Neural cell (in vitro differentiated cells): Measurements from ENCODE around the gene PTPRF. TPM values are rescaled to one million over a fixed set of nuclear protein-coding genes. Genes with fewer than 3 reads are reported as not detected.

Experiments
- H2AFZ ChIP-seq: fragments of 200-600, 300-800 bp; sonication (generic), shearing (Covaris generic); 2 replicates; pipeline ENCODE4 v1.6.0; 2014; ENCODE audit warnings: low read depth, mild to moderate bottlenecking, antibody characterized with exemption, low read length, moderate library complexity
- H3F3A ChIP-seq: fragments of 200-600 bp; shearing (Covaris generic); 2 replicates; pipeline ENCODE4 v1.6.1; 2016; ENCODE audit warnings: mild to moderate bottlenecking, moderate library complexity, mixed read lengths, antibody characterized with exemption, low read length; ENCODE audit not compliant: insufficient read depth, poor library complexity, severe bottlenecking
- H3K27ac ChIP-seq: fragments of 200-600, 300-800 bp; sonication (generic), shearing (Covaris generic); 2 replicates; pipeline ENCODE4 v1.5.1; 2014; ENCODE audit warnings: mild to moderate bottlenecking, low read length, moderate library complexity
- H3K27me3 ChIP-seq: fragments of 300-800, 200-600 bp; sonication (generic), shearing (Covaris generic); 2 replicates; pipeline ENCODE4 v1.6.0; 2014; ENCODE audit warnings: mild to moderate bottlenecking, low read depth, low read length, moderate library complexity; ENCODE audit not compliant: insufficient read depth
- H3K36me3 ChIP-seq: fragments of 300-800, 200-600 bp; sonication (generic), shearing (Covaris generic); 2 replicates; pipeline ENCODE4 v1.5.1; 2014; ENCODE audit warnings: mild to moderate bottlenecking, antibody characterized with exemption, low read length, moderate library complexity; ENCODE audit not compliant: insufficient read depth
- H3K4me2 ChIP-seq: fragments of 300-800, 200-600 bp; sonication (generic), shearing (Covaris generic); 2 replicates; pipeline ENCODE4 v1.6.0; 2014; ENCODE audit warnings: mild to moderate bottlenecking, low read length
- H3K4me3 ChIP-seq: fragments of 300-800, 200-600 bp; sonication (generic), shearing (Covaris generic); 2 replicates; pipeline ENCODE4 v1.5.1; 2014; ENCODE audit warnings: mild to moderate bottlenecking, low read length, moderate library complexity
- H3K79me2 ChIP-seq: fragments of 200-600 bp; shearing (Covaris generic); replicated peaks from 2 replicates; pipeline ENCODE4 v1.6.0; 2014; ENCODE audit warnings: mild to moderate bottlenecking, low read length, moderate library complexity; ENCODE audit not compliant: insufficient read depth
- H3K9ac ChIP-seq: fragments of 300-800, 200-600 bp; sonication (generic), shearing (Covaris generic); 2 replicates; pipeline ENCODE4 v1.6.1; 2016; ENCODE audit warnings: mild to moderate bottlenecking, low read length, mixed read lengths
- H3K9me2 ChIP-seq: fragments of 200-600 bp; shearing (Covaris generic); 2 replicates; pipeline ENCODE4 v1.6.1; 2016; ENCODE audit warnings: mild to moderate bottlenecking, low read length, mixed read lengths; ENCODE audit not compliant: insufficient read depth
- H3K9me3 ChIP-seq: fragments of 200-600, 300-800 bp; sonication (generic), shearing (Covaris generic); 2 replicates; pipeline ENCODE4 v1.6.1; 2016; ENCODE audit warnings: mild to moderate bottlenecking, mixed run types, low read length, moderate library complexity, mixed read lengths
- H4K20me1 ChIP-seq: fragments of 200-600 bp; shearing (Covaris generic); 2 replicates; pipeline ENCODE4 v1.6.1; 2016; ENCODE audit warnings: mild to moderate bottlenecking, mixed run types; ENCODE audit not compliant: insufficient read depth
- EP300 ChIP-seq: fragments of 450-650 bp; conservative IDR thresholded peaks from 2 replicates; pipeline ENCODE4 v1.6.1; 2014; ENCODE audit warnings: antibody characterized with exemption, mild to moderate bottlenecking, moderate library complexity; ENCODE audit not compliant: poor library complexity, severe bottlenecking
- EZH2 ChIP-seq: fragments of 200-600, 300-800 bp; shearing (Covaris generic), sonication (generic); IDR thresholded peaks from 2 replicates; pipeline ENCODE4 v1.6.1; 2014; ENCODE audit warnings: antibody characterized with exemption, low read length, borderline replicate concordance, mild to moderate bottlenecking; ENCODE audit not compliant: insufficient read depth, poor library complexity, severe bottlenecking
- MXI1 ChIP-seq: fragments of 450-650 bp; conservative IDR thresholded peaks from 2 replicates; pipeline ENCODE4 v1.6.1; 2014; ENCODE audit warnings: antibody characterized with exemption, mild to moderate bottlenecking; ENCODE audit not compliant: poor library complexity, severe bottlenecking
- POLR2AphosphoS5 ChIP-seq: IDR thresholded peaks from 2 replicates; pipeline ENCODE4 v1.6.1; 2012
- RAD21 ChIP-seq: fragments of 450-650 bp; conservative IDR thresholded peaks from 2 replicates; pipeline ENCODE4 v1.6.1; 2014; ENCODE audit warnings: antibody characterized with exemption, mild to moderate bottlenecking, moderate library complexity
- SMC3 ChIP-seq: fragments of 450-650 bp; conservative IDR thresholded peaks from 2 replicates; pipeline ENCODE4 v1.6.1; 2014; ENCODE audit warnings: antibody characterized with exemption, mild to moderate bottlenecking, moderate library complexity; ENCODE audit not compliant: poor library complexity
- TAF1 ChIP-seq: IDR thresholded peaks from 2 replicates; pipeline ENCODE4 v1.6.1; 2012; ENCODE audit warnings: low read depth
- polyA plus RNA-seq: library from polyadenylated mRNA; depleted of rRNA; stranded (reverse); fragments of >200 nt; gene quantifications from 2 replicates; pipeline ENCODE4 v1.2.3, GENCODE V29; 2014
- TF ChIP-seq, protein P1 (sequence below): IDR thresholded peaks from 2 replicates; pipeline ENCODE4 v1.6.1; 2012; ENCODE audit warnings: borderline replicate concordance
- TF ChIP-seq, protein P2 (sequence below): fragments of 450-650 bp; IDR thresholded peaks from 2 replicates; pipeline ENCODE4 v1.5.1; 2014; ENCODE audit warnings: antibody characterized with exemption, mild to moderate bottlenecking, moderate library complexity; ENCODE audit not compliant: poor library complexity, severe bottlenecking

PTPRF gene
- polyA plus RNA-seq, 1 donor from 2014 or later: 66.6 TPM

DNA sequence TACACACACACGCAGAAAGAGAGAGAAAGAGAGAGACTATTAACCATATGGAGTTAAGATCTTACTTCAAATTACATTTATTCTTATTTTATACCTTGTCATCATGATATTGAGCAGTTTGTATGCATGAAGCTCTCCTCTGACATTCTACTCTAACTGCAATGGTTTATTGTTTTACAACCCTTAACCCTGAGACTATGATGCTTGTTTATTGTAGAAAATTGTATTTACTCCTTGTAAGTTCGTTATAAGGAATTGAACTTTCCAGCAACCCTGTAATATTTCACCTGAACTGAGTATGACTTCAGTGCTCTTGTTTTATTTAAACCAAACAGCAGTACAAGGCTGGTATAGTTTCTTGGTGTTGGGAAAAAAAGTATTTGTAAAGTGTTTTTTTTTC, 18.6 kb upstream of the PTPRF start:
- H3K79me2 ChIP-seq: no peaks in the 10 kb centered on the region
- H3F3A ChIP-seq: no peaks in the 10 kb centered on the region
- H3K4me3 ChIP-seq: no peak overlapping the region
- H3K9me3 ChIP-seq: peaks cover 3% of the 10 kb centered on the region
- no peaks in the 10 kb centered on the region for H3K9me2 ChIP-seq
- no peak overlapping the region for H2AFZ ChIP-seq
- no peaks in the 10 kb centered on the region for H3K27me3 ChIP-seq
- H3K4me2 ChIP-seq: no peak overlapping the region
- H3K27ac ChIP-seq: no peak overlapping the region
- no peak overlapping the region for H3K9ac ChIP-seq
- no peaks in the 10 kb centered on the region for H3K36me3 ChIP-seq
- TF ChIP-seq, protein P1, sequence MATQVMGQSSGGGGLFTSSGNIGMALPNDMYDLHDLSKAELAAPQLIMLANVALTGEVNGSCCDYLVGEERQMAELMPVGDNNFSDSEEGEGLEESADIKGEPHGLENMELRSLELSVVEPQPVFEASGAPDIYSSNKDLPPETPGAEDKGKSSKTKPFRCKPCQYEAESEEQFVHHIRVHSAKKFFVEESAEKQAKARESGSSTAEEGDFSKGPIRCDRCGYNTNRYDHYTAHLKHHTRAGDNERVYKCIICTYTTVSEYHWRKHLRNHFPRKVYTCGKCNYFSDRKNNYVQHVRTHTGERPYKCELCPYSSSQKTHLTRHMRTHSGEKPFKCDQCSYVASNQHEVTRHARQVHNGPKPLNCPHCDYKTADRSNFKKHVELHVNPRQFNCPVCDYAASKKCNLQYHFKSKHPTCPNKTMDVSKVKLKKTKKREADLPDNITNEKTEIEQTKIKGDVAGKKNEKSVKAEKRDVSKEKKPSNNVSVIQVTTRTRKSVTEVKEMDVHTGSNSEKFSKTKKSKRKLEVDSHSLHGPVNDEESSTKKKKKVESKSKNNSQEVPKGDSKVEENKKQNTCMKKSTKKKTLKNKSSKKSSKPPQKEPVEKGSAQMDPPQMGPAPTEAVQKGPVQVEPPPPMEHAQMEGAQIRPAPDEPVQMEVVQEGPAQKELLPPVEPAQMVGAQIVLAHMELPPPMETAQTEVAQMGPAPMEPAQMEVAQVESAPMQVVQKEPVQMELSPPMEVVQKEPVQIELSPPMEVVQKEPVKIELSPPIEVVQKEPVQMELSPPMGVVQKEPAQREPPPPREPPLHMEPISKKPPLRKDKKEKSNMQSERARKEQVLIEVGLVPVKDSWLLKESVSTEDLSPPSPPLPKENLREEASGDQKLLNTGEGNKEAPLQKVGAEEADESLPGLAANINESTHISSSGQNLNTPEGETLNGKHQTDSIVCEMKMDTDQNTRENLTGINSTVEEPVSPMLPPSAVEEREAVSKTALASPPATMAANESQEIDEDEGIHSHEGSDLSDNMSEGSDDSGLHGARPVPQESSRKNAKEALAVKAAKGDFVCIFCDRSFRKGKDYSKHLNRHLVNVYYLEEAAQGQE: no peak
- TF ChIP-seq POLR2AphosphoS5 (no peak), SMC3 (no peak), EZH2 (no peak), MXI1 (no peak), EP300 (no peak), RAD21 (no peak), TAF1 (no peak)
- TF ChIP-seq, protein P2, sequence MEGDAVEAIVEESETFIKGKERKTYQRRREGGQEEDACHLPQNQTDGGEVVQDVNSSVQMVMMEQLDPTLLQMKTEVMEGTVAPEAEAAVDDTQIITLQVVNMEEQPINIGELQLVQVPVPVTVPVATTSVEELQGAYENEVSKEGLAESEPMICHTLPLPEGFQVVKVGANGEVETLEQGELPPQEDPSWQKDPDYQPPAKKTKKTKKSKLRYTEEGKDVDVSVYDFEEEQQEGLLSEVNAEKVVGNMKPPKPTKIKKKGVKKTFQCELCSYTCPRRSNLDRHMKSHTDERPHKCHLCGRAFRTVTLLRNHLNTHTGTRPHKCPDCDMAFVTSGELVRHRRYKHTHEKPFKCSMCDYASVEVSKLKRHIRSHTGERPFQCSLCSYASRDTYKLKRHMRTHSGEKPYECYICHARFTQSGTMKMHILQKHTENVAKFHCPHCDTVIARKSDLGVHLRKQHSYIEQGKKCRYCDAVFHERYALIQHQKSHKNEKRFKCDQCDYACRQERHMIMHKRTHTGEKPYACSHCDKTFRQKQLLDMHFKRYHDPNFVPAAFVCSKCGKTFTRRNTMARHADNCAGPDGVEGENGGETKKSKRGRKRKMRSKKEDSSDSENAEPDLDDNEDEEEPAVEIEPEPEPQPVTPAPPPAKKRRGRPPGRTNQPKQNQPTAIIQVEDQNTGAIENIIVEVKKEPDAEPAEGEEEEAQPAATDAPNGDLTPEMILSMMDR: no peak
- H4K20me1 ChIP-seq: no peaks in the 10 kb centered on the region

DNA sequence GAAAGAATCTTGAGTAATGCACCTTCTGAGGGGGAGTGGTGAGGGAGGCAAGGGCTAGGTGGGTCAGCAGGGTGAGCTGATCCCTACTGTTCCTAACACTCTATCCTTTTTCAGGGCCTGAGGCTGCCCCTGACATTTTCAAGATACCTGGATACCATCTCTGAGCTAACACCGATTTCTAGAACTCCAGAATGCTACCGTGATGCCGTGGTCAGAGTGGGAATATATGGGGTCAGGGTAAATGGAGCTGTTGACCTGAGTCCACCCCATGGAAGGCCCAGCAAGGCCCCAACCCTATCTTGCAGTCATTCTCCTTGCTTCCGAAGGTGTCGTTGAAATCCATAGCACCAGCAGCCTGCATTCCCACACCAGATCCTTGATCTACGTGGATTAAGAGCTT, 18.0 kb upstream of the PTPRF start:
- Histone ChIP-seq H2AFZ (no peak overlapping the region), H3K9ac (no peak overlapping the region), H4K20me1 (no peaks in the 10 kb centered on the region), H3K27ac (no peak overlapping the region), H3F3A (no peaks in the 10 kb centered on the region), H3K9me2 (no peaks in the 10 kb centered on the region), H3K9me3 (peaks cover 3% of the 10 kb centered on the region), H3K4me2 (no peak overlapping the region), H3K27me3 (no peaks in the 10 kb centered on the region), H3K4me3 (no peak overlapping the region), H3K79me2 (no peaks in the 10 kb centered on the region), H3K36me3 (no peaks in the 10 kb centered on the region)
- TF ChIP-seq MXI1: no peak
- no peak for TF ChIP-seq POLR2AphosphoS5
- TF ChIP-seq, protein P1: no peak
- no peak for TF ChIP-seq RAD21
- TF ChIP-seq EZH2: no peak
- no peak for TF ChIP-seq TAF1
- TF ChIP-seq, protein P2: no peak
- TF ChIP-seq SMC3: no peak
- TF ChIP-seq EP300: no peak
